K562 (cell line): ENCODE data around the gene CRIM1. TPM values are rescaled to one million over a fixed set of nuclear protein-coding genes. Genes with fewer than 3 reads are reported as not detected.
A peak's percentile ranks its signal among the peaks of the same experiment; 100 is the strongest.

Experiments used
- ARID1B ChIP-seq: fragments of 450-650 bp; IDR thresholded peaks from 2 replicates; pipeline ENCODE4 v1.6.1; 2016; ENCODE audit warnings: antibody characterized with exemption, mild to moderate bottlenecking, inconsistent platforms
- BRD9 ChIP-seq: fragments of 450-650 bp; IDR thresholded peaks from 2 replicates; pipeline ENCODE4 v1.6.1; 2018; ENCODE audit warnings: low read depth; ENCODE audit not compliant: partially characterized antibody
- CBFA2T3 ChIP-seq: fragments of 450-650 bp; IDR thresholded peaks from 2 replicates; pipeline ENCODE4 v1.6.1; 2017
- CBX3 ChIP-seq, 2 experiments: IDR thresholded peaks; 1 replicate in 1 of 2; 2 replicates in 1 of 2; pipeline ENCODE4 v1.6.1; 2012; ENCODE audit warnings: inconsistent platforms in 2 of 2, low read length in 2 of 2, borderline replicate concordance in 1 of 2, control low read depth in 1 of 2
- CBX8 ChIP-seq: fragments of 200-600 bp; sonication (generic); IDR thresholded peaks from 2 replicates; pipeline ENCODE4 v1.6.1; 2012; ENCODE audit warnings: borderline replicate concordance, mixed run types, low read depth, mild to moderate bottlenecking, moderate library complexity, mixed read lengths, low read length, control low read depth, inconsistent platforms; ENCODE audit not compliant: poor library complexity, severe bottlenecking; ENCODE audit errors: extremely low read depth
- CTBP1 ChIP-seq: fragments of 450-650 bp; IDR thresholded peaks from 2 replicates; pipeline ENCODE4 v1.6.1; 2016; ENCODE audit warnings: borderline replicate concordance
- KDM2B ChIP-seq: fragments of 250-450 bp; sonication (Bioruptor Pico); IDR thresholded peaks from 2 replicates; pipeline ENCODE4 v1.8.0; 2021; ENCODE audit warnings: mild to moderate bottlenecking, moderate library complexity
- KLF16 ChIP-seq: IDR thresholded peaks from 2 replicates; pipeline ENCODE4 v1.6.1; 2016; ENCODE audit warnings: antibody characterized with exemption
- MCM7 ChIP-seq, 2 experiments: fragments of 450-650 bp; IDR thresholded peaks; 2 replicates each; pipeline ENCODE4 v1.6.1; 2016 to 2018
- MNT ChIP-seq, 2 experiments: fragments of 450-650 bp; conservative IDR thresholded peaks; 2 replicates each; pipeline ENCODE4 v1.6.1; 2017; ENCODE audit warnings: mild to moderate bottlenecking in 2 of 2, moderate library complexity in 2 of 2
- POLR2AphosphoS2 ChIP-seq: IDR thresholded peaks from 2 replicates; pipeline ENCODE4 v1.6.1; 2012; ENCODE audit warnings: low read length, improper control_type of control experiment
- PURB ChIP-seq: sonication (generic); formaldehyde crosslinking; IDR thresholded peaks from 2 replicates; pipeline ENCODE4 v1.9.0; 2021; ENCODE audit warnings: low read depth, mild to moderate bottlenecking, missing genetic modification reagents
- RAD51 ChIP-seq: fragments of 450-650 bp; IDR thresholded peaks from 2 replicates; pipeline ENCODE4 v1.7.1; 2016; ENCODE audit warnings: low read depth, mild to moderate bottlenecking, borderline replicate concordance
- RFX5 ChIP-seq: IDR thresholded peaks from 2 replicates; pipeline ENCODE4 v1.6.1; 2011; ENCODE audit warnings: low read depth, mild to moderate bottlenecking, improper control_type of control experiment, low read length
- TCF3 ChIP-seq: sonication (generic); formaldehyde crosslinking; IDR thresholded peaks from 2 replicates; pipeline ENCODE4 v1.4.0; 2020; ENCODE audit warnings: mild to moderate bottlenecking, missing genetic modification reagents
- TEAD1 ChIP-seq, 2 experiments: fragments of 450-650 bp in 1 of 2; sonication (generic) in 1 of 2; formaldehyde crosslinking; IDR thresholded peaks; 2 replicates each; pipeline versions ENCODE4 v1.4.0 to v1.8.0; 2020 to 2022; ENCODE audit warnings: mild to moderate bottlenecking in 2 of 2, missing genetic modification reagents in 1 of 2
- ZBTB17 ChIP-seq: fragments of 450-650 bp; formaldehyde crosslinking; IDR thresholded peaks from 2 replicates; pipeline ENCODE4 v1.4.0; 2020; ENCODE audit warnings: mild to moderate bottlenecking
- ZBTB49 ChIP-seq: sonication (generic); formaldehyde crosslinking; IDR thresholded peaks from 2 replicates; pipeline ENCODE4 v1.8.0; 2022; ENCODE audit warnings: missing genetic modification reagents, mild to moderate bottlenecking, borderline replicate concordance
- ZC3H11A ChIP-seq: IDR thresholded peaks from 2 replicates; pipeline ENCODE4 v1.6.1; 2012; ENCODE audit warnings: low read depth, low read length, improper control_type of control experiment
- ZNF740 ChIP-seq, 3 experiments: fragments of 200-800 bp in 1 of 3; sonication (Bioruptor generic) in 1 of 3; sonication (generic) in 1 of 3; formaldehyde crosslinking in 1 of 3; IDR thresholded peaks; 2 replicates each; pipeline versions ENCODE4 v1.6.1 to v1.8.0; 2016 to 2022; ENCODE audit warnings: mild to moderate bottlenecking in 2 of 3, missing compliant biosample characterization in 2 of 3, missing genetic modification characterization in 2 of 3, missing genetic modification reagents in 1 of 3
- ZNF830 ChIP-seq: fragments of 250-450 bp; sonication (Bioruptor Pico); IDR thresholded peaks from 2 replicates; pipeline ENCODE4 v1.5.0; 2021; ENCODE audit warnings: mild to moderate bottlenecking
- polyA plus RNA-seq, 8 experiments: library from polyadenylated mRNA; depleted of rRNA in 4 of 8; stranded (reverse) in 5 of 8; unstranded in 3 of 8; fragments of >200 nt; fragmentation: Nextera tagmentation in 2 of 8; fragmentation: Illumina TruSeq in 1 of 8; extraction: Ambion mirVana in 2 of 8; extraction: Trizol in 1 of 8; gene quantifications; 2 replicates each; pipeline versions ENCODE4 v1.2.1 to v1.2.3, GENCODE V29; 2011 to 2014; ENCODE audit warnings: inconsistent platforms in 1 of 8, missing spikeins in 1 of 8
- total RNA-seq, 7 experiments: library from RNA; depleted of rRNA in 6 of 7; stranded (reverse); fragments of >200 nt in 6 of 7; fragmentation: Illumina TruSeq in 2 of 7; extraction: Trizol in 2 of 7; gene quantifications; 2 replicates each; pipeline versions ENCODE4 v1.2.1 to v1.2.3, GENCODE V29; 2011 to 2021; ENCODE audit warnings: low replicate concordance in 1 of 7

The CRIM1 gene
- total and polyA plus RNA-seq, 9 of the 15 experiments (the other 6 are each of a cell fraction or from before 2014, with no cell fraction given) = 0.01 to 0.36 (median 0.06) TPM; not detected in 1

GRCh38 chr2:36536776-36537175 is 181.2 kb downstream of the CRIM1 start (continued):
- TF ChIP-seq ZNF740 (CRISPR knock-in tag; IDR thresholded peaks at IDR 0.05) (no peak), ZNF740 (tag; IDR thresholded peaks at IDR 0.05) (no peak), ZBTB17 (no peak), ZNF830 (no peak), BRD9 (no peak), ARID1B (peak; percentile 73), RFX5 (no peak), KDM2B (no peak), TEAD1 (CRISPR knock-in tag; IDR thresholded peaks at IDR 0.05) (no peak), CTBP1 (peak; percentile 94), MNT (conservative IDR thresholded peaks at IDR 0.05) (no peak), RAD51 (no peak), KLF16 (0 out of 2 replicates have a peak, but pooled peaks have one; percentile 21), CBX3 (IDR thresholded peaks at IDR 0.05; ENCODE audit: borderline replicate concordance in 1 of 2, low read length in 2 of 2) (no peak), MCM7 (IDR thresholded peaks at IDR 0.05) (no peak), ZC3H11A (no peak), POLR2AphosphoS2 (no peak), PURB (CRISPR knock-in tag) (no peak), ZBTB49 (no peak), TCF3 (CRISPR knock-in tag) (peak; percentile 62), CBX8 (no peak), CBFA2T3 (peak; percentile 68)
